HEK293 (cell line): ENCODE measurements around the gene CNOT11.

Experiments used
- CTCF ChIA-PET: fragments of 350-600 bp; formaldehyde crosslinking; extraction: SDS; loops from one replicate; lab custom pipeline; 2021; ENCODE audit warnings: antibody characterized with exemption; lab: Yijun Ruan, JAX
- POLR2A ChIA-PET: fragments of 300-600 bp; formaldehyde crosslinking; extraction: SDS; loops from one replicate; lab custom pipeline; 2020; ENCODE audit warnings: antibody characterized with exemption, inconsistent platforms; lab: Yijun Ruan, JAX
- H3K27ac ChIP-seq: fragments of 200-500 bp; sonication (Bioruptor generic); 2 replicates; pipeline ENCODE4 v1.5.1; 2014; ENCODE audit warnings: low read depth, low read length, control low read depth, inconsistent platforms; ENCODE audit errors: extremely low read depth
- H3K36me3 ChIP-seq, 2 experiments: fragments of 200-500 bp in 1 of 2; sonication (Bioruptor generic) in 1 of 2; 1 replicate in 1 of 2; 2 replicates in 1 of 2; pipeline ENCODE4 v1.5.1; 2014 to 2017; ENCODE audit warnings: inconsistent platforms in 2 of 2, low read length in 2 of 2; ENCODE audit not compliant: control insufficient read depth in 2 of 2, insufficient read depth in 1 of 2
- H3K4me1 ChIP-seq: fragments of 200-500 bp; sonication (Bioruptor generic); 2 replicates; pipeline ENCODE4 v1.5.1; 2014; ENCODE audit warnings: mild to moderate bottlenecking, low read length, inconsistent platforms; ENCODE audit not compliant: control insufficient read depth, insufficient read depth
- H3K4me3 ChIP-seq: 2 replicates; pipeline ENCODE4 v1.5.1; 2011; ENCODE audit warnings: low read depth, mild to moderate bottlenecking, control low read depth, low read length, moderate library complexity
- H3K9me3 ChIP-seq: fragments of 200-500 bp; sonication (Bioruptor generic); 2 replicates; pipeline ENCODE4 v1.5.1; 2014; ENCODE audit warnings: low read depth, low read length, inconsistent platforms; ENCODE audit not compliant: control insufficient read depth, insufficient read depth
- GLIS1 ChIP-seq: fragments of 450-650 bp; formaldehyde crosslinking; IDR thresholded peaks from 2 replicates; pipeline ENCODE4 v1.5.1; 2016; ENCODE audit warnings: missing biosample characterization, missing genetic modification characterization
- GLIS2 ChIP-seq: fragments of 450-650 bp; formaldehyde crosslinking; IDR thresholded peaks from 2 replicates; pipeline ENCODE4 v1.5.1; 2016; ENCODE audit warnings: missing biosample characterization, missing genetic modification characterization
- HOXC10 ChIP-seq: sonication (generic); formaldehyde crosslinking; IDR thresholded peaks from 2 replicates; pipeline ENCODE4 v1.8.1; 2023; ENCODE audit warnings: mild to moderate bottlenecking, missing genetic modification reagents
- OSR2 ChIP-seq: fragments of 450-650 bp; formaldehyde crosslinking; IDR thresholded peaks from 2 replicates; pipeline ENCODE4 v1.5.1; 2016; ENCODE audit warnings: missing biosample characterization, missing genetic modification characterization
- SP3 ChIP-seq: fragments of 450-650 bp; formaldehyde crosslinking; IDR thresholded peaks from 2 replicates; pipeline ENCODE4 v1.5.1; 2016; ENCODE audit warnings: missing biosample characterization, missing genetic modification characterization
- ZBTB8A ChIP-seq: fragments of 450-650 bp; formaldehyde crosslinking; IDR thresholded peaks from 2 replicates; pipeline ENCODE4 v1.5.1; 2016; ENCODE audit warnings: missing biosample characterization, missing genetic modification characterization
- ZNF112 ChIP-seq: fragments of 450-650 bp; formaldehyde crosslinking; IDR thresholded peaks from 2 replicates; pipeline ENCODE4 v1.5.0; 2017; ENCODE audit warnings: missing biosample characterization, missing genetic modification characterization
- ZNF140 ChIP-seq: fragments of 450-650 bp; formaldehyde crosslinking; IDR thresholded peaks from 2 replicates; pipeline ENCODE4 v1.5.1; 2016; ENCODE audit warnings: missing biosample characterization, missing genetic modification characterization
- ZNF239 ChIP-seq: fragments of 450-650 bp; formaldehyde crosslinking; IDR thresholded peaks from 2 replicates; pipeline ENCODE4 v1.5.1; 2016; ENCODE audit warnings: missing biosample characterization, missing genetic modification characterization
- ZNF324 ChIP-seq: fragments of 450-650 bp; formaldehyde crosslinking; IDR thresholded peaks from 2 replicates; pipeline ENCODE4 v1.5.1; 2016; ENCODE audit warnings: missing biosample characterization, missing genetic modification characterization
- ZNF48 ChIP-seq: fragments of 450-650 bp; formaldehyde crosslinking; IDR thresholded peaks from 2 replicates; pipeline ENCODE4 v1.5.1; 2016; ENCODE audit warnings: missing biosample characterization, missing genetic modification characterization
- ZNF514 ChIP-seq: fragments of 450-650 bp; formaldehyde crosslinking; IDR thresholded peaks from 2 replicates; pipeline ENCODE4 v1.5.1; 2016; ENCODE audit warnings: missing biosample characterization, missing genetic modification characterization
- ZNF624 ChIP-seq: fragments of 450-650 bp; formaldehyde crosslinking; IDR thresholded peaks from 2 replicates; pipeline ENCODE4 v1.5.1; 2017; ENCODE audit warnings: missing biosample characterization, missing genetic modification characterization
- ZNF701 ChIP-seq: fragments of 450-650 bp; formaldehyde crosslinking; IDR thresholded peaks from 2 replicates; pipeline ENCODE4 v1.5.1; 2016; ENCODE audit warnings: missing biosample characterization, missing genetic modification characterization
- ZNF707 ChIP-seq: fragments of 450-650 bp; formaldehyde crosslinking; IDR thresholded peaks from 2 replicates; pipeline ENCODE4 v1.5.1; 2016; ENCODE audit warnings: missing biosample characterization, missing genetic modification characterization
- ZNF776 ChIP-seq: fragments of 450-650 bp; formaldehyde crosslinking; IDR thresholded peaks from 2 replicates; pipeline ENCODE4 v1.5.0; 2017; ENCODE audit warnings: missing biosample characterization, missing genetic modification characterization, borderline replicate concordance
- ZNF843 ChIP-seq: fragments of 450-650 bp; formaldehyde crosslinking; IDR thresholded peaks from 2 replicates; pipeline ENCODE4 v1.5.1; 2016; ENCODE audit warnings: missing biosample characterization, missing genetic modification characterization
- TF ChIP-seq, protein P1 (sequence below): IDR thresholded peaks from 2 replicates; pipeline ENCODE4 v1.6.1; 2011; ENCODE audit warnings: mild to moderate bottlenecking, low read depth, low read length, borderline replicate concordance
- TF ChIP-seq, protein P2 (sequence below): fragments of 450-650 bp; formaldehyde crosslinking; IDR thresholded peaks from 2 replicates; pipeline ENCODE4 v1.5.1; 2016; ENCODE audit warnings: missing biosample characterization, missing genetic modification characterization, low read depth
- TF ChIP-seq, protein P3 (sequence below): fragments of 450-650 bp; formaldehyde crosslinking; IDR thresholded peaks from 2 replicates; pipeline ENCODE4 v1.5.1; 2017; ENCODE audit warnings: missing biosample characterization, missing genetic modification characterization
- TF ChIP-seq, protein P4 (sequence below): fragments of 450-650 bp; formaldehyde crosslinking; IDR thresholded peaks from 2 replicates; pipeline ENCODE4 v1.5.1; 2016; ENCODE audit warnings: missing biosample characterization, missing genetic modification characterization
- TF ChIP-seq, protein P5 (sequence below): fragments of 450-650 bp; formaldehyde crosslinking; IDR thresholded peaks from 2 replicates; pipeline ENCODE4 v1.5.1; 2016; ENCODE audit warnings: missing biosample characterization, missing genetic modification characterization

The CNOT11 gene

DNA sequence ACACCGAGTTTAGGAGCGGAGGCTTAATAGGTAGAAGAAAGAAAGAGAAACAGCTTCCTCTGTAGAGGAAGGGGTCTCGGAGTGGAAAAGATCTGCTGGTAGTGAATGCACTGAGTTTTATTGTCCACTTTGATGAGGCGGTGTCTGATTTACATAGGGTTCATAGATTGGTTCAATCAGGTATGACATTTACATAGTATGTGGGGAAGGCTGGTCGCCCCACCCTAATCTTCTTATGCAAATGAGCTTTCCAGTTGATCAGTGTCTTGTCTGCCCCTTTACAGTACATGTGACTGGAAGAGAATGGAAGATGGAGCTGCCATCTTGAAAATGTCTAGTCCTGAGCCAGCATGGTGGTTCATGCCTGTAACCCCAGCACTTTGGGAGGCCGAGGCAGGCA is 19.9 kb upstream of the CNOT11 start:
- POLR2A ChIA-PET, result interaction anchor here (0.6 kb wide), 1 partner anchor 634 kb away, joined by 3 read pairs; no protein-coding TSS in a partner anchor

DNA sequence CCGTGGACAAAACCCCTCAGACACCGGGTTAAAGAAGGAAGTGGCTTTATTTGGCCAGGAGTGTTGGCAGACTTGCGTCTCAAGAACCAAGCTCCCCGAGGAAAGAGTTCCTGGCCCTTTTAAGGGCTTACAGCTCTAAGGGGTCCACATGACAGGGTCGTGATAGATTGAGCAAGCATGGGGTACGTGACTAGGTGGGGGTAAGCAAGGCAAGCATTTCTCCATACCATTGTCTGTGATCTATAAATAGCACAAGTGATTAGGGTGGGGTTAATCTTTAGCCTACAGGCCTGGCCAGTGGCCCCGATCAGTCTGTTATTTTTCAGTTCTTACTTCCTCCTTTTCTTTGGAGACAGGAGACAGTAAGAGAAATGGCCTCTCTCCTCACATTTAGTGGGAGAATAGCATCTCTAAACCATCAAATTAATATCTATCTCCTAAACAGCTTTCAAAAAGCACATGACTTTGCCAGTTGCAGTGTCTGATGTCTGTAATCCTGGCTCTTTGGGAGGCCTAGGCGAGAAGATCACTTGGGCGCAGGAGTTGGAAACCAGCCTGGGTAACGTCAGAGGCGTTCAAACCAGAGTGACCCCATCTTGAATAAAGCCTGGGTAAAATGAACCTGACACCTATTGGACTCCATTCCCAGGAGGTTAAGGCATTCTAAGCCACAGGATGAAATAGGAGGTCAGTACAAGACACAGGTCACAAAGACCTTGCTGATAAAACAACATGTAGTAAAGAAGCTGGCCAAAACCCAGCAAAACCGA is 18.3 kb upstream of the CNOT11 start:
- no peaks in the 10 kb centered on the region for H3K9me3 ChIP-seq
- ChIA-PET CTCF (interaction anchor here (0.6 kb wide), 2 partner anchors 95 to 187 kb away, joined by 3 read pairs; no protein-coding TSS in a partner anchor), POLR2A (no interaction called here)
- no peaks in the 10 kb centered on the region for H3K4me1 ChIP-seq
- H3K27ac ChIP-seq, result no peak overlapping the region
- H3K4me3 ChIP-seq, result no peak overlapping the region
- H3K36me3 ChIP-seq, result no peaks in the 10 kb centered on the region
- TF ChIP-seq, protein P1, sequence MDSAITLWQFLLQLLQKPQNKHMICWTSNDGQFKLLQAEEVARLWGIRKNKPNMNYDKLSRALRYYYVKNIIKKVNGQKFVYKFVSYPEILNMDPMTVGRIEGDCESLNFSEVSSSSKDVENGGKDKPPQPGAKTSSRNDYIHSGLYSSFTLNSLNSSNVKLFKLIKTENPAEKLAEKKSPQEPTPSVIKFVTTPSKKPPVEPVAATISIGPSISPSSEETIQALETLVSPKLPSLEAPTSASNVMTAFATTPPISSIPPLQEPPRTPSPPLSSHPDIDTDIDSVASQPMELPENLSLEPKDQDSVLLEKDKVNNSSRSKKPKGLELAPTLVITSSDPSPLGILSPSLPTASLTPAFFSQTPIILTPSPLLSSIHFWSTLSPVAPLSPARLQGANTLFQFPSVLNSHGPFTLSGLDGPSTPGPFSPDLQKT, result no peak
- no peak for TF ChIP-seq ZNF707 (tag by site-specific recombination)
- TF ChIP-seq, protein P2, sequence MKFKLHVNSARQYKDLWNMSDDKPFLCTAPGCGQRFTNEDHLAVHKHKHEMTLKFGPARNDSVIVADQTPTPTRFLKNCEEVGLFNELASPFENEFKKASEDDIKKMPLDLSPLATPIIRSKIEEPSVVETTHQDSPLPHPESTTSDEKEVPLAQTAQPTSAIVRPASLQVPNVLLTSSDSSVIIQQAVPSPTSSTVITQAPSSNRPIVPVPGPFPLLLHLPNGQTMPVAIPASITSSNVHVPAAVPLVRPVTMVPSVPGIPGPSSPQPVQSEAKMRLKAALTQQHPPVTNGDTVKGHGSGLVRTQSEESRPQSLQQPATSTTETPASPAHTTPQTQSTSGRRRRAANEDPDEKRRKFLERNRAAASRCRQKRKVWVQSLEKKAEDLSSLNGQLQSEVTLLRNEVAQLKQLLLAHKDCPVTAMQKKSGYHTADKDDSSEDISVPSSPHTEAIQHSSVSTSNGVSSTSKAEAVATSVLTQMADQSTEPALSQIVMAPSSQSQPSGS (tag by site-specific recombination), result no peak
- no peak for TF ChIP-seq ZNF776 (tag by site-specific recombination)
- TF ChIP-seq ZNF624, result no peak
- TF ChIP-seq ZNF701 (tag by site-specific recombination), result no peak
- no peak for TF ChIP-seq SP3 (tag by site-specific recombination)
- no peak for TF ChIP-seq GLIS1 (tag by site-specific recombination)
- TF ChIP-seq, protein P3, sequence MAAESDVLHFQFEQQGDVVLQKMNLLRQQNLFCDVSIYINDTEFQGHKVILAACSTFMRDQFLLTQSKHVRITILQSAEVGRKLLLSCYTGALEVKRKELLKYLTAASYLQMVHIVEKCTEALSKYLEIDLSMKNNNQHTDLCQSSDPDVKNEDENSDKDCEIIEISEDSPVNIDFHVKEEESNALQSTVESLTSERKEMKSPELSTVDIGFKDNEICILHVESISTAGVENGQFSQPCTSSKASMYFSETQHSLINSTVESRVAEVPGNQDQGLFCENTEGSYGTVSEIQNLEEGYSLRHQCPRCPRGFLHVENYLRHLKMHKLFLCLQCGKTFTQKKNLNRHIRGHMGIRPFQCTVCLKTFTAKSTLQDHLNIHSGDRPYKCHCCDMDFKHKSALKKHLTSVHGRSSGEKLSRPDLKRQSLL, result no peak
- TF ChIP-seq ZNF112 (tag by site-specific recombination), result no peak
- TF ChIP-seq ZBTB8A, result no peak
- no peak for TF ChIP-seq ZNF239 (tag by site-specific recombination)
- no peak for TF ChIP-seq ZNF843 (tag by site-specific recombination)
- no peak for TF ChIP-seq ZNF140 (tag by site-specific recombination)
- TF ChIP-seq GLIS2 (tag by site-specific recombination), result no peak

More for the DNA sequence above, 19.9 kb upstream of the CNOT11 start:
- TF ChIP-seq ZNF324 (tag by site-specific recombination) (no peak), OSR2 (tag by site-specific recombination) (no peak), HOXC10 (CRISPR knock-in tag) (no peak), ZNF48 (tag by site-specific recombination) (no peak), ZNF514 (tag by site-specific recombination) (no peak)
- TF ChIP-seq, protein P1, result no peak
- TF ChIP-seq, protein P4, sequence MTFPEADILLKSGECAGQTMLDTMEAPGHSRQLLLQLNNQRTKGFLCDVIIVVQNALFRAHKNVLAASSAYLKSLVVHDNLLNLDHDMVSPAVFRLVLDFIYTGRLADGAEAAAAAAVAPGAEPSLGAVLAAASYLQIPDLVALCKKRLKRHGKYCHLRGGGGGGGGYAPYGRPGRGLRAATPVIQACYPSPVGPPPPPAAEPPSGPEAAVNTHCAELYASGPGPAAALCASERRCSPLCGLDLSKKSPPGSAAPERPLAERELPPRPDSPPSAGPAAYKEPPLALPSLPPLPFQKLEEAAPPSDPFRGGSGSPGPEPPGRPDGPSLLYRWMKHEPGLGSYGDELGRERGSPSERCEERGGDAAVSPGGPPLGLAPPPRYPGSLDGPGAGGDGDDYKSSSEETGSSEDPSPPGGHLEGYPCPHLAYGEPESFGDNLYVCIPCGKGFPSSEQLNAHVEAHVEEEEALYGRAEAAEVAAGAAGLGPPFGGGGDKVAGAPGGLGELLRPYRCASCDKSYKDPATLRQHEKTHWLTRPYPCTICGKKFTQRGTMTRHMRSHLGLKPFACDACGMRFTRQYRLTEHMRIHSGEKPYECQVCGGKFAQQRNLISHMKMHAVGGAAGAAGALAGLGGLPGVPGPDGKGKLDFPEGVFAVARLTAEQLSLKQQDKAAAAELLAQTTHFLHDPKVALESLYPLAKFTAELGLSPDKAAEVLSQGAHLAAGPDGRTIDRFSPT (tag by site-specific recombination), result no peak
- TF ChIP-seq, protein P5, sequence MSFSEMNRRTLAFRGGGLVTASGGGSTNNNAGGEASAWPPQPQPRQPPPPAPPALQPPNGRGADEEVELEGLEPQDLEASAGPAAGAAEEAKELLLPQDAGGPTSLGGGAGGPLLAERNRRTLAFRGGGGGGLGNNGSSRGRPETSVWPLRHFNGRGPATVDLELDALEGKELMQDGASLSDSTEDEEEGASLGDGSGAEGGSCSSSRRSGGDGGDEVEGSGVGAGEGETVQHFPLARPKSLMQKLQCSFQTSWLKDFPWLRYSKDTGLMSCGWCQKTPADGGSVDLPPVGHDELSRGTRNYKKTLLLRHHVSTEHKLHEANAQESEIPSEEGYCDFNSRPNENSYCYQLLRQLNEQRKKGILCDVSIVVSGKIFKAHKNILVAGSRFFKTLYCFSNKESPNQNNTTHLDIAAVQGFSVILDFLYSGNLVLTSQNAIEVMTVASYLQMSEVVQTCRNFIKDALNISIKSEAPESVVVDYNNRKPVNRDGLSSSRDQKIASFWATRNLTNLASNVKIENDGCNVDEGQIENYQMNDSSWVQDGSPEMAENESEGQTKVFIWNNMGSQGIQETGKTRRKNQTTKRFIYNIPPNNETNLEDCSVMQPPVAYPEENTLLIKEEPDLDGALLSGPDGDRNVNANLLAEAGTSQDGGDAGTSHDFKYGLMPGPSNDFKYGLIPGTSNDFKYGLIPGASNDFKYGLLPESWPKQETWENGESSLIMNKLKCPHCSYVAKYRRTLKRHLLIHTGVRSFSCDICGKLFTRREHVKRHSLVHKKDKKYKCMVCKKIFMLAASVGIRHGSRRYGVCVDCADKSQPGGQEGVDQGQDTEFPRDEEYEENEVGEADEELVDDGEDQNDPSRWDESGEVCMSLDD (tag by site-specific recombination), result no peak
- Histone ChIP-seq H3K4me3 (no peak overlapping the region), H3K36me3 (no peaks in the 10 kb centered on the region), H3K27ac (no peak overlapping the region), H3K9me3 (no peaks in the 10 kb centered on the region), H3K4me1 (no peaks in the 10 kb centered on the region)
- CTCF ChIA-PET, result interaction anchor here (0.5 to 1.0 kb wide), 3 partner anchors 15 to 1039 kb away, joined by 3 to 7 read pairs (median 3); no protein-coding TSS in a partner anchor
